A673 (cell line): ENCODE measurements around the gene MAML3. TPM values are rescaled to one million over a fixed set of nuclear protein-coding genes. Genes with fewer than 3 reads are reported as not detected.

Experiments
- BruUV-seq: library from RNA; stranded (reverse); fragments of 400-500 nt; replicated peaks from 2 replicates; lab custom pipeline; 2021; lab: Mats Ljungman, UMichigan
- CTCF ChIA-PET: fragments of 300-600 bp; sonication (Branson Sonifier 250); formaldehyde crosslinking; loops from one replicate; lab custom pipeline; 2022; ENCODE audit warnings: antibody characterized with exemption; lab: Charles Lee
- POLR2A ChIA-PET: fragments of 300-600 bp; sonication (Branson Sonifier 250); formaldehyde crosslinking; loops from one replicate; lab custom pipeline; 2022; ENCODE audit warnings: antibody characterized with exemption; ENCODE audit not compliant: low non-redundant PET; lab: Charles Lee
- DNase-seq: peaks from one replicate; pipeline ENCODE4 v3.0.0-alpha.2; 2015; ENCODE audit warnings: low spot score
- H3K27ac ChIP-seq: fragments of 200-600 bp; sonication (generic); 2 replicates; pipeline ENCODE4 v1.5.1; 2016; ENCODE audit warnings: mixed run types, low read depth, mild to moderate bottlenecking, mixed read lengths, antibody characterized with exemption, low read length; ENCODE audit not compliant: poor library complexity, severe bottlenecking
- H3K27me3 ChIP-seq: fragments of 200-600 bp; sonication (generic); replicated peaks from 2 replicates; pipeline ENCODE4 v1.6.1; 2017; ENCODE audit warnings: mixed run types, low read depth, mild to moderate bottlenecking, mixed read lengths, antibody characterized with exemption, low read length; ENCODE audit not compliant: insufficient read depth, poor library complexity
- H3K36me3 ChIP-seq: fragments of 200-600 bp; sonication (generic); 2 replicates; pipeline ENCODE4 v1.6.1; 2016; ENCODE audit warnings: mixed run types, mild to moderate bottlenecking, mixed read lengths, antibody characterized with exemption, low read length; ENCODE audit not compliant: insufficient read depth, poor library complexity, severe bottlenecking
- H3K4me1 ChIP-seq: fragments of 200-600 bp; sonication (generic); 2 replicates; pipeline ENCODE4 v1.6.1; 2017; ENCODE audit warnings: mixed run types, mild to moderate bottlenecking, mixed read lengths, antibody characterized with exemption, low read length; ENCODE audit not compliant: insufficient read depth, poor library complexity, severe bottlenecking
- H3K4me3 ChIP-seq: fragments of 200-600 bp; sonication (generic); 2 replicates; pipeline ENCODE4 v1.5.1; 2016; ENCODE audit warnings: low read depth, mixed run types, mild to moderate bottlenecking, mixed read lengths, low read length; ENCODE audit not compliant: poor library complexity, severe bottlenecking
- H3K9me3 ChIP-seq: fragments of 200-600 bp; sonication (generic); 2 replicates; pipeline ENCODE4 v1.6.1; 2016; ENCODE audit warnings: mixed run types, low read depth, mild to moderate bottlenecking, mixed read lengths, antibody characterized with exemption, low read length; ENCODE audit not compliant: poor library complexity, severe bottlenecking
- EZH2 ChIP-seq: fragments of 200-600 bp; sonication (generic); IDR thresholded peaks from 2 replicates; pipeline ENCODE4 v1.6.1; 2017; ENCODE audit warnings: borderline replicate concordance, low read depth, mild to moderate bottlenecking, mixed read lengths, antibody characterized with exemption, low read length; ENCODE audit not compliant: poor library complexity, severe bottlenecking
- intact Hi-C: fragments of 100-400 bp; cut with micrococcal nuclease; formaldehyde crosslinking; loops from one replicate; pipeline ENCODE4 v1.10.0; 2022; ENCODE audit not compliant: unreplicated experiment
- total RNA-seq: library from RNA; stranded (reverse); gene quantifications from 2 replicates; pipeline ENCODE4 v1.2.3, GENCODE V29; 2021
- TF ChIP-seq, protein P1 (sequence below): fragments of 300-800, 200-600 bp; sonication (generic); conservative IDR thresholded peaks from 2 replicates; pipeline ENCODE4 v1.5.1; 2017; ENCODE audit warnings: low read depth, mild to moderate bottlenecking, antibody characterized with exemption, low read length, moderate library complexity, mixed read lengths

MAML3 gene
- total RNA-seq, 1 experiment from 2014 or later, result 3.7 TPM

DNA sequence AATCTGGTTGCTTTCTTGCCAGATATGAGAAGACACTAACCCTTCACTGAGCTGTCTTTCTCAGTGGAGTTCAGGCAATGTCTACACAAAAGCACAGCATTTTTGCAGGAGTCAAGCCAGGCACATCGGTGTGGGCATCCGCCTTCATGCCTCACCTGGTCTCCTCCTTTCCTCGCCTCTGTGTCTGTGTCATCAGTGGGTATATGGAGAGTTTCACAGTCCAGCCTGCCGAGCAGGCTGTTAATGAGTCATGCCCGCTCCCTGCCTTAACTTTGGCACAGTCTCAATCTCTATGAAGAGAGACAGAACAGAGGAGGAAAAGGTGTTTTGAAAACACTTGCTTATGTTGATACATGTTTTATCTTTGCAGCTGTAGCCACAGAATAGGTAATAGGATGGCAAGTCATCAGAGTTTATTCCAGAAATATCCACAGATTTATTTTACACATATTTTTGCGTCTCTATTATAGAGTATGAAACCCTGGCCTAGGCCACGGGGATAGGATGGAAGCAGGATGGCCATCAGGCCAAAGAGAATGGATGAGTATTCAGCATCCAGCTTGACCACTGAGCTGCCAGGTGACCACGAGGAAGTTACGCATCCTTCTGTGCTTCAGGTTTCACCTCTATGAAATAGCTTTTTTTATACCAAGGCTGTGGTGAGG is 32.8 kb upstream of the MAML3 start:
- no TSS peak for BruUV-seq
- TF ChIP-seq, protein P1, sequence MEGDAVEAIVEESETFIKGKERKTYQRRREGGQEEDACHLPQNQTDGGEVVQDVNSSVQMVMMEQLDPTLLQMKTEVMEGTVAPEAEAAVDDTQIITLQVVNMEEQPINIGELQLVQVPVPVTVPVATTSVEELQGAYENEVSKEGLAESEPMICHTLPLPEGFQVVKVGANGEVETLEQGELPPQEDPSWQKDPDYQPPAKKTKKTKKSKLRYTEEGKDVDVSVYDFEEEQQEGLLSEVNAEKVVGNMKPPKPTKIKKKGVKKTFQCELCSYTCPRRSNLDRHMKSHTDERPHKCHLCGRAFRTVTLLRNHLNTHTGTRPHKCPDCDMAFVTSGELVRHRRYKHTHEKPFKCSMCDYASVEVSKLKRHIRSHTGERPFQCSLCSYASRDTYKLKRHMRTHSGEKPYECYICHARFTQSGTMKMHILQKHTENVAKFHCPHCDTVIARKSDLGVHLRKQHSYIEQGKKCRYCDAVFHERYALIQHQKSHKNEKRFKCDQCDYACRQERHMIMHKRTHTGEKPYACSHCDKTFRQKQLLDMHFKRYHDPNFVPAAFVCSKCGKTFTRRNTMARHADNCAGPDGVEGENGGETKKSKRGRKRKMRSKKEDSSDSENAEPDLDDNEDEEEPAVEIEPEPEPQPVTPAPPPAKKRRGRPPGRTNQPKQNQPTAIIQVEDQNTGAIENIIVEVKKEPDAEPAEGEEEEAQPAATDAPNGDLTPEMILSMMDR, result no peak
- no peak for TF ChIP-seq EZH2
- POLR2A ChIA-PET, result no interaction called here
- H3K36me3 ChIP-seq, result no peaks in the 10 kb centered on the region
- H3K9me3 ChIP-seq, result no peaks in the 10 kb centered on the region
- peaks cover 18% of the 10 kb centered on the region for H3K4me1 ChIP-seq
- intact Hi-C loops, result no loop called here
- no peak overlapping the region for H3K4me3 ChIP-seq
- H3K27ac ChIP-seq, result no peak overlapping the region
- CTCF ChIA-PET, result no interaction called here
- DNase-seq, result no peak
- no peaks in the 10 kb centered on the region for H3K27me3 ChIP-seq

DNA sequence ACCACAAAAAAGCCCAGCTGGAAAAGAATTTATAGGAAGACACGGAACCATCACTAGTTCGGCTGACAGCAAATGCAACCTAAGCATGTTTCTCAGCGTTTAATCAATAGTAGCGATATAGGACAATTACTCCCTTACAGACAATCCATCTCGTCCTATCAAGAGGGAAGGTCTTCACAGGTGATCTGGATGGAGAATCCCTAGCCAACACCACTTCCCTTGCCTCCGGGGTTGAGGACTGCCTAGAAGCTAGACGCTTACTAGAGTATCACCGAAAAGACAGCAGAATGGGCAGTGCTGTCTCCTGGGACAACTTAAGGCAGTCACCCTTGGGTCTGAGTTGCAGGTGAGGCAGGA is 32.1 kb upstream of the MAML3 start:
- POLR2A ChIA-PET, result no interaction called here
- no peaks in the 10 kb centered on the region for H3K9me3 ChIP-seq
- H3K4me1 ChIP-seq, result peaks cover 18% of the 10 kb centered on the region
- no peaks in the 10 kb centered on the region for H3K36me3 ChIP-seq
- H3K27ac ChIP-seq, result no peak overlapping the region
- TF ChIP-seq, protein P1, result no peak
- no peak for TF ChIP-seq EZH2
- H3K4me3 ChIP-seq, result no peak overlapping the region
- CTCF ChIA-PET, result no interaction called here
- BruUV-seq, result no TSS peak
- no peak for DNase-seq
- no peaks in the 10 kb centered on the region for H3K27me3 ChIP-seq
- intact Hi-C loops, result no loop called here

DNA sequence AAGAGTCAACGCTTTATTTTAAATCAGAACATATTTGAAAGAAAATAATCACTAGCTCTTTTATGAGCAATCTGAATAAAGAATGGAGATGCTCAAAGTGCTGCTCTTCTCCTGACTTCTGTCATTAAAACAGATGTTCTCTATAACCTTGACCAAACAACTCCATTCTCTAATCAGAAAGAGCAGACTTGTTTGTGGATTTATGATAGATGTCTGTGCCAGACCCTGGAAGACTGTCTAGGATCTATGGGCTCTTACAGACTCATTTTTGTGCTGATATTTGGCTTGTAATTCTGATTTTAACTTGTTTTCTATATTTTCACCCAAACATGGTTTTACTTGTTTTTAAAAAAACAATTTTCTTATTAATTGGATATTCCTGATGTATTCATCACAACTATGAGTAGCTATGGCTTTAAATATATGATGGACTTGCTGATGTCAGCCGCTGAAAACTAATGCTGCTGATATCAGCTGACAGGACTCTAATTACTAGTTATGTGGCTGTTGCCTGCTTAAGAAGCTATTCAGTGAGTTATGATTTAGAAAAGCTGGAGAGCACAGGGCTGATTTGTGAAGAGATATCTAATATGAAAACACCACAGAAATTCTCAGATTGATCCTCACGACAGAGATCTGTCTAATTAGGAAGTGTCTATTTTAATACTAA is 31.6 kb upstream of the MAML3 start:
- Histone ChIP-seq H3K27ac (no peak overlapping the region), H3K4me1 (peaks cover 18% of the 10 kb centered on the region), H3K36me3 (no peaks in the 10 kb centered on the region), H3K27me3 (no peaks in the 10 kb centered on the region), H3K4me3 (no peak overlapping the region), H3K9me3 (no peaks in the 10 kb centered on the region)
- CTCF ChIA-PET, result no interaction called here
- intact Hi-C loops, result no loop called here
- POLR2A ChIA-PET, result no interaction called here
- no peak for TF ChIP-seq EZH2
- TF ChIP-seq, protein P1, result no peak
- DNase-seq, result no peak
- no TSS peak for BruUV-seq
